T-helper 1 cell treated with Interleukin-12 subunit alpha and Interleukin-12 subunit beta and Interleukin-4 antibody, amounts not matched to agents 30 μg/mL and 1 μg/mL, for 36 hours (primary cell): ENCODE data around the gene CLASP2.
"Not testable (repeated sequence)": the region's sequence is repeated elsewhere in the genome, so short reads cannot be mapped to it uniquely, and the experiment has no call there.

ENCODE experiments used
- H3K27ac Mint-ChIP-seq: one replicate; pipeline ENCODE4 v1.8.0; 2021; ENCODE audit warnings: mild to moderate bottlenecking, mixed read lengths
- H3K27me3 Mint-ChIP-seq: one replicate; pipeline ENCODE4 v1.8.0; 2021; ENCODE audit warnings: low read depth, mixed read lengths
- H3K36me3 Mint-ChIP-seq: one replicate; pipeline ENCODE4 v1.8.0; 2021; ENCODE audit warnings: low read depth, mixed read lengths
- H3K4me1 Mint-ChIP-seq: one replicate; pipeline ENCODE4 v1.8.0; 2021; ENCODE audit warnings: low read depth, mixed read lengths
- H3K4me3 Mint-ChIP-seq: one replicate; pipeline ENCODE4 v1.8.0; 2021; ENCODE audit warnings: mild to moderate bottlenecking, moderate library complexity, mixed read lengths
- H3K9me3 Mint-ChIP-seq: one replicate; pipeline ENCODE4 v1.8.0; 2021; ENCODE audit warnings: mixed read lengths

The CLASP2 gene

GRCh38 chr3:33718595-33718907, 497 bp upstream of the CLASP2 start:
- Mint-ChIP-seq H3K4me1 (peaks cover 14% of the 10 kb centered on the region), H3K36me3 (no peaks in the 10 kb centered on the region), H3K27ac (peak overlapping the region; percentile 87), H3K4me3 (peak overlapping the region; percentile 86), H3K27me3 (no peaks in the 10 kb centered on the region), H3K9me3 (no peaks in the 10 kb centered on the region)

GRCh38 chr3:33717616-33717865, 513 bp downstream of the CLASP2 start:
- H3K9me3 Mint-ChIP-seq = no peaks in the 10 kb centered on the region
- H3K4me1 Mint-ChIP-seq = peaks cover 15% of the 10 kb centered on the region
- H3K36me3 Mint-ChIP-seq = no peaks in the 10 kb centered on the region
- peak overlapping the region; percentile 84 for H3K27ac Mint-ChIP-seq
- peak overlapping the region; percentile 86 for H3K4me3 Mint-ChIP-seq
- no peaks in the 10 kb centered on the region for H3K27me3 Mint-ChIP-seq

- peaks cover 5% of the 10 kb centered on the region for H3K36me3 Mint-ChIP-seq
- no peak overlapping the region for H3K27ac Mint-ChIP-seq
- no peaks in the 10 kb centered on the region for H3K27me3 Mint-ChIP-seq
- H3K4me1 Mint-ChIP-seq = peaks cover 15% of the 10 kb centered on the region
- H3K4me3 Mint-ChIP-seq = no peak overlapping the region
- no peaks in the 10 kb centered on the region for H3K9me3 Mint-ChIP-seq
These were observed 1.8 kb downstream of the CLASP2 start for GRCh38 chr3:33716227-33716626.

GRCh38 chr3:33711100-33711499, 7.0 kb downstream of the CLASP2 start:
- no peaks in the 10 kb centered on the region for H3K27me3 Mint-ChIP-seq
- H3K4me1 Mint-ChIP-seq = peaks cover 4% of the 10 kb centered on the region
- peaks cover 9% of the 10 kb centered on the region for H3K36me3 Mint-ChIP-seq
- no peak overlapping the region for H3K4me3 Mint-ChIP-seq
- no peaks in the 10 kb centered on the region for H3K9me3 Mint-ChIP-seq
- no peak overlapping the region for H3K27ac Mint-ChIP-seq

- H3K36me3 Mint-ChIP-seq = peaks cover 21% of the 10 kb centered on the region
- H3K4me3 Mint-ChIP-seq = no peak overlapping the region
- H3K27me3 Mint-ChIP-seq = no peaks in the 10 kb centered on the region
These were observed 12.0 kb downstream of the CLASP2 start for GRCh38 chr3:33706056-33706455.

GRCh38 chr3:33704891-33705290, 13.2 kb downstream of the CLASP2 start:
- no peaks in the 10 kb centered on the region for H3K27me3 Mint-ChIP-seq
- peaks cover 19% of the 10 kb centered on the region for H3K36me3 Mint-ChIP-seq
- no peak overlapping the region for H3K4me3 Mint-ChIP-seq
- no peak overlapping the region for H3K27ac Mint-ChIP-seq
- H3K9me3 Mint-ChIP-seq = peaks cover 33% of the 10 kb centered on the region
- H3K4me1 Mint-ChIP-seq = peaks cover 9% of the 10 kb centered on the region

More at GRCh38 chr3:33706056-33706455, 12.0 kb downstream of the CLASP2 start:
- H3K4me1 Mint-ChIP-seq = peaks cover 9% of the 10 kb centered on the region
- peaks cover 30% of the 10 kb centered on the region for H3K9me3 Mint-ChIP-seq
- H3K27ac Mint-ChIP-seq = no peak overlapping the region

GRCh38 chr3:33699275-33699674, 18.8 kb downstream of the CLASP2 start:
- Mint-ChIP-seq H3K9me3 (peaks cover 32% of the 10 kb centered on the region), H3K27me3 (no peaks in the 10 kb centered on the region), H3K36me3 (peaks cover 31% of the 10 kb centered on the region), H3K27ac (no peak overlapping the region), H3K4me1 (peaks cover 1% of the 10 kb centered on the region), H3K4me3 (no peak overlapping the region)

GRCh38 chr3:33694944-33695343, 23.1 kb downstream of the CLASP2 start:
- Mint-ChIP-seq H3K27ac (peak overlapping the region; percentile 56), H3K4me1 (no peaks in the 10 kb centered on the region), H3K4me3 (no peak overlapping the region), H3K9me3 (peaks cover 9% of the 10 kb centered on the region), H3K36me3 (peaks cover 14% of the 10 kb centered on the region), H3K27me3 (no peaks in the 10 kb centered on the region)

- no peaks in the 10 kb centered on the region for H3K4me1 Mint-ChIP-seq
- H3K27ac Mint-ChIP-seq = no peak overlapping the region
These were observed 27.7 kb downstream of the CLASP2 start for GRCh38 chr3:33690341-33690740.

GRCh38 chr3:33687406-33688010, 30.5 kb downstream of the CLASP2 start:
- H3K36me3 Mint-ChIP-seq = peaks cover 8% of the 10 kb centered on the region
- no peaks in the 10 kb centered on the region for H3K9me3 Mint-ChIP-seq
- no peak overlapping the region for H3K4me3 Mint-ChIP-seq
- H3K27me3 Mint-ChIP-seq = no peaks in the 10 kb centered on the region
- peaks cover 2% of the 10 kb centered on the region for H3K4me1 Mint-ChIP-seq
- H3K27ac Mint-ChIP-seq = no peak overlapping the region

More at GRCh38 chr3:33690341-33690740, 27.7 kb downstream of the CLASP2 start:
- Mint-ChIP-seq H3K27me3 (no peaks in the 10 kb centered on the region), H3K4me3 (no peak overlapping the region), H3K36me3 (peaks cover 8% of the 10 kb centered on the region), H3K9me3 (no peaks in the 10 kb centered on the region)

- H3K4me1 Mint-ChIP-seq = peaks cover 2% of the 10 kb centered on the region
- no peak overlapping the region for H3K27ac Mint-ChIP-seq
- peaks cover 17% of the 10 kb centered on the region for H3K9me3 Mint-ChIP-seq
- no peaks in the 10 kb centered on the region for H3K27me3 Mint-ChIP-seq
- no peak overlapping the region for H3K4me3 Mint-ChIP-seq
- H3K36me3 Mint-ChIP-seq = peaks cover 38% of the 10 kb centered on the region
These were observed 35.3 kb downstream of the CLASP2 start for GRCh38 chr3:33682770-33683169.

- Mint-ChIP-seq H3K27me3 (no peaks in the 10 kb centered on the region), H3K4me3 (no peak overlapping the region), H3K27ac (no peak overlapping the region), H3K4me1 (peaks cover 2% of the 10 kb centered on the region), H3K9me3 (peaks cover 19% of the 10 kb centered on the region), H3K36me3 (peaks cover 41% of the 10 kb centered on the region)
These were observed 36.4 kb downstream of the CLASP2 start for GRCh38 chr3:33681667-33682066.

GRCh38 chr3:33678073-33678472, 40.0 kb downstream of the CLASP2 start:
- H3K4me1 Mint-ChIP-seq = peaks cover 2% of the 10 kb centered on the region
- no peak overlapping the region for H3K4me3 Mint-ChIP-seq
- H3K27ac Mint-ChIP-seq = no peak overlapping the region
- peaks cover 42% of the 10 kb centered on the region for H3K36me3 Mint-ChIP-seq
- peaks cover 21% of the 10 kb centered on the region for H3K9me3 Mint-ChIP-seq
- H3K27me3 Mint-ChIP-seq = no peaks in the 10 kb centered on the region

- Mint-ChIP-seq H3K36me3 (peaks cover 34% of the 10 kb centered on the region), H3K9me3 (peaks cover 11% of the 10 kb centered on the region)
- not testable (repeated sequence) for H3K4me3 Mint-ChIP-seq, H3K27ac Mint-ChIP-seq, H3K27me3 Mint-ChIP-seq, H3K4me1 Mint-ChIP-seq
These were observed 44.6 kb downstream of the CLASP2 start for GRCh38 chr3:33673436-33673835.

GRCh38 chr3:33668618-33669017, 49.4 kb downstream of the CLASP2 start:
- Mint-ChIP-seq H3K27me3 (no peaks in the 10 kb centered on the region), H3K4me1 (peaks cover 1% of the 10 kb centered on the region), H3K27ac (no peak overlapping the region), H3K4me3 (no peak overlapping the region), H3K9me3 (no peaks in the 10 kb centered on the region), H3K36me3 (peaks cover 19% of the 10 kb centered on the region)

- Mint-ChIP-seq H3K36me3 (peaks cover 5% of the 10 kb centered on the region), H3K4me3 (no peak overlapping the region), H3K27ac (no peak overlapping the region), H3K4me1 (no peaks in the 10 kb centered on the region), H3K27me3 (no peaks in the 10 kb centered on the region), H3K9me3 (no peaks in the 10 kb centered on the region)
These were observed 52.8 kb downstream of the CLASP2 start for GRCh38 chr3:33665294-33665693.
